Coronary artery (tissue), 2 donors: ENCODE results near the gene S100A8.

Experiments
- DNase-seq: peaks from one replicate; pipeline ENCODE4 v3.0.0-alpha.2; 2017; ENCODE audit warnings: low spot score
- H3K27ac ChIP-seq, 2 donors: fragments of 200-600 bp; sonication (generic); one replicate each; pipeline ENCODE4 v1.5.1; 2016 to 2019
- H3K4me3 ChIP-seq: fragments of 200-600 bp; sonication (generic); 2 replicates; pipeline ENCODE4 v1.5.1; 2016; ENCODE audit warnings: mild to moderate bottlenecking, moderate library complexity
- TF ChIP-seq, protein P1 (sequence below): fragments of 200-600 bp; sonication (generic); IDR thresholded peaks from one replicate; pipeline ENCODE4 v1.5.1; 2019; ENCODE audit warnings: antibody characterized with exemption

Gene S100A8

DNA sequence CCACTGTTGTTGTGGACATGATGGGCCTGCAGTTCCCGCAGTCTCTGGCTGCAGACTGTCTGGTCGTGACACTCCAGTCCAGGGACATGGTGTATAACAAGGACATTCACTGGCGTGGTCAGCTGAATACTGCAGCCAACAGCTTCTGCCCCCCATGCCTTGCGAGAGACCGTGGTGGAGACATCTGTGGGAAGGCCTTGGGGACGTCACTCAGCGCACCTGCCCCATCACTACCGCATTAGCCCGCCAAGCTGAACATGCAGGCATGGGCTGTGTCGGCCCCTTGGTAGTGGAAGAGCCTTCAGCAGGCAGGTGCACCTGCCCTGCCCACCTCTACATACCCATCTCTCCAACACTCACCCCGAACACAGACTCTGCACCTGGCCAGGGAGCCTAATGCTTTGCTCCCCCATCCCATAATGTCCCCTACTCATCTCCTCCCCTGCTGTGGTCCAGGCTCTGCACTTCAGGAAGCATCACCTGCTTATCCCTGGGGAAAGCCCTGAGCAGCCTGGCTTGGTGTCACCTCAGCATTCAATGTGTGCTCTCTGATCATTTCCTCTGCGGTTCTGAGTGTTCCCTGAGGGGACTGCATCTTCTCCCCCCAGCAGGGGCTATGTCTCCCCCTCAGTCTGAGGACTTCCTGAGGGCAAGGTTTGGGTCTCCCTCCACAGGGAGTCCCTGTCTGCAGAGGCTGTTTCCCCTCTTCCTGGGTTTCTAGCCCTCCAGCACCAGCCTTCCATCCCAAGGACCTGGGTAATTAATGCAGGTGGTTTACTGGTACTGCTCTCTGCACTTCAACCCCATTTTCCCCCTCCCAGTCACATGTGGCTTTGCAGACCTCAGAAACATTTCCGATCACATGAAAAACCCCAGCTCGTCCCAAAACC, 45.4 kb downstream of the S100A8 start:
- DNase-seq = peak; percentile 57

DNA sequence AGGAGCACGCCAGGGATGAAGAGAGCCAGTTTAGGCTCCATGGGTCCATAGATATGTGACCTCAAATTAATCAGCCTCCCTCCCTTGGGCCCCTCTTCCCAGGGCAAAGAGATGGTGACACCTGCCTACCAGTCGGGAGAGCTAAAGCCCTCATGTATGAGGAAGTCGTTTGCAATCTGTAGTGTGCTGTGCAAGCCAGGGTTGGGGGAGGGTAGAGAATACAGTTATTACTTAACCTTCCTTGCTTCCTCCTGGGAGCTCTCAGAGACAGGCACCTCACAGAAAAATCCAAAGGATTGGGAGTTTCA, 46.2 kb downstream of the S100A8 start:
- peak; percentile 31 for DNase-seq
- Histone ChIP-seq H3K27ac (no peak overlapping the region), H3K4me3 (no peak overlapping the region)
- TF ChIP-seq, protein P1, sequence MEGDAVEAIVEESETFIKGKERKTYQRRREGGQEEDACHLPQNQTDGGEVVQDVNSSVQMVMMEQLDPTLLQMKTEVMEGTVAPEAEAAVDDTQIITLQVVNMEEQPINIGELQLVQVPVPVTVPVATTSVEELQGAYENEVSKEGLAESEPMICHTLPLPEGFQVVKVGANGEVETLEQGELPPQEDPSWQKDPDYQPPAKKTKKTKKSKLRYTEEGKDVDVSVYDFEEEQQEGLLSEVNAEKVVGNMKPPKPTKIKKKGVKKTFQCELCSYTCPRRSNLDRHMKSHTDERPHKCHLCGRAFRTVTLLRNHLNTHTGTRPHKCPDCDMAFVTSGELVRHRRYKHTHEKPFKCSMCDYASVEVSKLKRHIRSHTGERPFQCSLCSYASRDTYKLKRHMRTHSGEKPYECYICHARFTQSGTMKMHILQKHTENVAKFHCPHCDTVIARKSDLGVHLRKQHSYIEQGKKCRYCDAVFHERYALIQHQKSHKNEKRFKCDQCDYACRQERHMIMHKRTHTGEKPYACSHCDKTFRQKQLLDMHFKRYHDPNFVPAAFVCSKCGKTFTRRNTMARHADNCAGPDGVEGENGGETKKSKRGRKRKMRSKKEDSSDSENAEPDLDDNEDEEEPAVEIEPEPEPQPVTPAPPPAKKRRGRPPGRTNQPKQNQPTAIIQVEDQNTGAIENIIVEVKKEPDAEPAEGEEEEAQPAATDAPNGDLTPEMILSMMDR = no peak

More for the DNA sequence above, 45.4 kb downstream of the S100A8 start:
- TF ChIP-seq, protein P1 = no peak
- H3K4me3 ChIP-seq = no peak overlapping the region
- H3K27ac ChIP-seq = no peak overlapping the region

DNA sequence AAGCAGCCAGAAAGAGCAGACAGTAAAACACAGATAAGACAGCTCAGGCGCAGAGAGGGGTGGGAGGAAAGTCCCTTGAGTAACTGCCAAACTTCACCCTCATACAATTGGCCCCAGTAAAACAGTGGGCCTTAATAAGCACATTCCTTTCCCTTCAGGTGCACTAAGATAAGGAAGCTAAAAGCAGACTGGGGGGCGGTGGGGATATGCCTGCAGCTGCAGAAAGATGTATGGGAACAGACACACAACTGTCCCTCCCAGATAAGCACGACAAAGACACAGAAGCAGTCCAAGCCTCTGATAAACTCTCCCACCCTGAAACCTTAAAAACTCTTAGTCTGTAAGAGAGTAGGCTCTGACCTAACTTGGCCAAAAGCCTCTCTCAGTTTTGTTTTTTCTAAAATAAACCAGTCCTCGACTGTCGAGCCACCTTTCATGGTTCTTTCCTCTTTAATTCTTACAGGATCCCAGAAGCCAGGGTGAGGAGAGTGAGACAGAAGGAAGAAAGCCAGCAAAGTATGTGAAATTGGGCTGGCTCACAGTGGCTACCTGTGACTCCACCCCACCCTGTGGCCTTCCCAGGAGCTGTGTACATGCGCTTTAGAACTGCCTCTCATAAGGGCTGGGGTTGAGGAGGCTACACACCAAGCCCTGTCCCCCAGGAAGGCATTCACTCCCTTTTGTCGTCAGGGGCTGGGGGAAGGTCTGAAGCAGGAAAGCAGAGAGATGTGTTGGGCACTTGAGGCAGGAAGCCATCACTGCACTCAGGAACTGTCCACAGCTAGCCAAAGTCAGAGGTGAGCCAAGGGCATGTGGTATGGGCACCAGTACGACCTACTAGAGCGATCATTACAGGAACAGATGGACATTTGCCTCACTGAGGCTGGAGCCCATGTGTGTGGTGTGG, 46.8 kb downstream of the S100A8 start:
- Histone ChIP-seq H3K27ac (no peak overlapping the region), H3K4me3 (no peak overlapping the region)
- TF ChIP-seq, protein P1 = no peak
- peak; percentile 29 for DNase-seq

DNA sequence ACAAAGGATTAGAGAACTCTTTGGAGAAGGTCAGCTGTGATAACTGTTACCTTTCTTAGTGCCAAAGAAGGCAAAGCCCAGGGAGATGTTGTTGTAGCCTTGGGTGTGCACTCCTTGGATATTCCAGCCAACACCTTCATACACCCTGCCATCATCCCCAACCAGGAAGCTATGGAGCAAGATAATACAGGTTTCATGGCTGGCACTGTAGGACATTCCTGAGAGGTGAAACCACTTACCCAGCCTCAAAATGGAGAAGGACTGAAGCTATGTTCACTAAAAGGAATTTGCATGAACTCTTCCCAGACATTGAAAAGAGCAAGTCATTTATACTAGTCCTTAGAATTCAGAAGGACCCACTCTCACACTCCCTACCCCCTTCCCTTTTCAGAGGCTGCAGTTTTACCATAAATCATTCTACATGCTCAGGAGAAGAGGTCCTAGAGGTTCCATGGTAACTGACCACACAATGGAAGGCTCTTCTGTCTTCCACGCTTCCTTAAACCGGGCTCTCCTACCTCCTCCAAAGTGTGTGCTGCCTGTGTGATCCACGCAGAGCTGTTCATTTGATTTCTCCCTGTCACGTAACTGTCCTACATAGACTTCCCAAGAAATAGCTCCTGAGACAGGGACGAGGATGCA, 47.7 kb downstream of the S100A8 start:
- DNase-seq = peak; percentile 38
- Histone ChIP-seq H3K4me3 (no peak overlapping the region), H3K27ac (no peak overlapping the region)
- TF ChIP-seq, protein P1 = no peak

DNA sequence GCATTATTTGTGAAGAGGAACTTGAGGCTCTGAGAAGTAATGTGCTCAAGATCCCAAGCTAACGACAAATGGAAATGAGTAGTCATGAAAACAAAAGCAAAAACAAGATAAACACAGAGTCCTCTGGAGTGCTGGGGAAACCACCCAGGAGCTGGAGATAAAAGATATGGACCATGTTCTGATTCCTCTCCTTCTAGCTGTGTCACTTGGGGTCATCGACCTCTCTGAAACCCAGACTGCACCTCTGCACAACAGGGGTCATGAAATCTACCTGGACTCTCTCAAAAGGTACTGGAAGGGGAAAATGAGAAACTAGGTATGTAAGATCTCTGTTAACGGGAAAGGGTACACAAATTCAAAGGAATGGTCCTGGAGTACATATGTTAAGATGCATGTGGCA, 48.7 kb downstream of the S100A8 start:
- DNase-seq = no peak
- Histone ChIP-seq H3K4me3 (no peak overlapping the region), H3K27ac (no peak overlapping the region)
- TF ChIP-seq, protein P1 = no peak

DNA sequence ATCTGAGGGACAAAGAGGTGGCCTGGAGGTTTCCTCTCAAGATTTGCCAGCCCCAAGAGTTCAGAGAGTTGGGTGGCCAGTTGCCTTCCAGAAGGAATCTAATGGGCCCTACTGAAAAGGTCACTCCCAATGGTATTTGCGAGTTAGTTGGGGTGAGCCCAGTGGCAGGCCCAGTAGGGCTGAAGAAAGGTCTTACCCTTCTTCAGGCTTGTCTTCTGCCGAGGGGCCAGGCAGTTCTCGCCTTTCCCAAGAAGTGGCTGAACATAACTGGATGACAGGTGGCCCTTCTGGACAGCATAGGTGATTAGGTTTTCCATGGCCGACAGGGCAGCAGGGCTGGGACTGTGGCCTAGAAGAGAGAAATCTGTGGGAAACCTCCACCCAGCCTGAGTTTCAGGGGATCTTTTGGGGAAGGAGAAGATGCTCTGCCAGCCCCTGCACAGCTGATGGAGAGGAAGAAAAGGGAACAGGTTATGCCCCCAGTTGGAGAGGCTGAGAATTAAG, 49.4 kb downstream of the S100A8 start:
- peak; percentile 40 for DNase-seq
- TF ChIP-seq, protein P1 = no peak
- H3K4me3 ChIP-seq = no peak overlapping the region
- no peak overlapping the region for H3K27ac ChIP-seq
